ENCODE data around the gene EIF4EBP3. TPM values are rescaled to one million over a fixed set of nuclear protein-coding genes. Genes with fewer than 3 reads are reported as not detected.

The EIF4EBP3 gene
- total and polyA plus RNA-seq, 2 of the 4 experiments (the other 2 are of a cell fraction): 0.36 to 2.1 TPM

- Histone ChIP-seq H3K9me1 (ENCODE audit: insufficient read depth, low read length) (peaks cover 26% of the 10 kb centered on the region), H3K27ac (ENCODE audit: insufficient read depth, low read length) (no peak overlapping the region), H3K79me1 (ENCODE audit: low read depth in 1 of 2, low read length in 2 of 2) (peaks cover 38 to 48% of the 10 kb centered on the region in 2 experiments), H2AK5ac (ENCODE audit: low read depth, low read length) (no peak overlapping the region), H2AFZ (replicated peaks; ENCODE audit: low read length, poor library complexity) (no peak overlapping the region), H3K14ac (replicated peaks; ENCODE audit: low read depth, low read length) (no peak overlapping the region), H3K4me1 (ENCODE audit: control insufficient read depth, insufficient read depth, low read length) (peaks cover 11% of the 10 kb centered on the region), H4K5ac (ENCODE audit: low read depth, low read length) (no peak overlapping the region), H3K9ac (ENCODE audit: low read depth, low read length) (no peak overlapping the region), H2AK9ac (replicated peaks; ENCODE audit: low read depth, low read length, poor library complexity) (no peak overlapping the region), H2BK120ac (ENCODE audit: low read depth, low read length) (no peak overlapping the region), H3K4ac (ENCODE audit: low read depth, low read length) (no peak overlapping the region), H4K91ac (ENCODE audit: insufficient read depth, low read depth, low read length) (no peak overlapping the region), H2BK20ac (ENCODE audit: low read depth, low read length) (no peak overlapping the region), H3K36me3 (ENCODE audit: control insufficient read depth, insufficient read depth, low read length) (peaks cover 24% of the 10 kb centered on the region), H4K20me1 (ENCODE audit: insufficient read depth, low read length) (no peaks in the 10 kb centered on the region), H2BK5ac (ENCODE audit: low read depth, low read length, poor library complexity, severe bottlenecking) (no peak overlapping the region), H3K4me3 (ENCODE audit: insufficient read depth, low read depth, low read length) (no peak overlapping the region), H3K18ac (ENCODE audit: low read depth, low read length) (no peak overlapping the region), H3K4me2 (ENCODE audit: low read depth, low read length) (no peak overlapping the region), H3K27me3 (ENCODE audit: control insufficient read depth, insufficient read depth, low read length) (no peaks in the 10 kb centered on the region), H3K23ac (ENCODE audit: low read depth, low read length) (no peak overlapping the region), H2BK15ac (ENCODE audit: low read depth, low read length) (no peak overlapping the region), H4K8ac (ENCODE audit: low read depth in 2 of 2, low read length in 2 of 2) (no peak overlapping the region), H3K56ac (ENCODE audit: extremely low read depth, insufficient read depth, low read length) (no peak overlapping the region), H3K9me3 (ENCODE audit: control insufficient read depth, insufficient read depth, low read length) (no peaks in the 10 kb centered on the region)
- POLR2A ChIA-PET (ENCODE audit: unreplicated experiment): no interaction called here
- intact Hi-C loops (cut with micrococcal nuclease) (no loop called here), dilution Hi-C loops (cut with HindIII; ENCODE audit: low sequenced_read_pairs, unreplicated experiment) (no loop called here), in situ Hi-C loops (cut with MboI; ENCODE audit: low sequenced_read_pairs) (loop anchor here (5.0 kb wide), 1 partner anchor 85 kb away; the partner anchor contains the start of genes IK and NDUFA2)
- CTCF ChIA-PET: no interaction called here
- ATAC-seq (ENCODE audit: low read depth) (no peak), DNase-seq (no peak)
- TF ChIP-seq RFX5 (IDR thresholded peaks at IDR 0.05; ENCODE audit: low read depth, low read length) (no peak), CEBPB (IDR thresholded peaks at IDR 0.05; ENCODE audit: low read depth, low read length) (no peak), RCOR1 (IDR thresholded peaks at IDR 0.05; ENCODE audit: insufficient replicate concordance, low read length) (no peak), BHLHE40 (IDR thresholded peaks at IDR 0.05; ENCODE audit: low read depth, low read length) (no peak), RAD21 (IDR thresholded peaks at IDR 0.05; ENCODE audit: low read length) (no peak), MAFK (IDR thresholded peaks at IDR 0.05; ENCODE audit: low read depth, low read length) (no peak), MAZ (IDR thresholded peaks at IDR 0.05; ENCODE audit: borderline replicate concordance, low read depth, low read length) (no peak), CHD1 (IDR thresholded peaks at IDR 0.05; ENCODE audit: low read depth, low read length) (no peak), FOS (IDR thresholded peaks at IDR 0.05; ENCODE audit: low read depth, low read length) (no peak), ELK1 (IDR thresholded peaks at IDR 0.05; ENCODE audit: borderline replicate concordance, low read depth, low read length) (no peak), POLR2A (IDR thresholded peaks at IDR 0.05; ENCODE audit: low read depth, low read length) (no peak), NFE2L2 (IDR thresholded peaks at IDR 0.05; ENCODE audit: low read depth, low read length) (no peak), USF2 (IDR thresholded peaks at IDR 0.05; ENCODE audit: low read depth, low read length) (no peak), SMC3 (IDR thresholded peaks at IDR 0.05; ENCODE audit: low read depth, low read length) (no peak)
- BruUV-seq (replicated peaks): no TSS peak
- 88% methylated on average over 3 of the region's 10 CpGs; no CpG with 5 or more reads in 1 of the 2 experiments for WGBS, 2 experiments (ENCODE audit: extremely low coverage in 2 of 2, insufficient read length in 1 of 2)
These were observed 14.5 kb downstream of the EIF4EBP3 start for GRCh38 chr5:140561753-140562523.
